Endothelial cell of umbilical vein (primary cell): Measurements from ENCODE around the gene LRIG1. TPM values are rescaled to one million over a fixed set of nuclear protein-coding genes. Genes with fewer than 3 reads are reported as not detected.

Source experiments
- BruUV-seq: library from RNA; stranded (reverse); fragments of 400-500 nt; replicated peaks from 2 replicates; lab custom pipeline; 2021; lab: Mats Ljungman, UMichigan
- CTCF ChIA-PET: fragments of 300-600, 350-600 bp; sonication (Branson Sonifier 250); formaldehyde crosslinking; loops from one replicate; lab custom pipeline; 2021; ENCODE audit warnings: antibody characterized with exemption, inconsistent platforms; lab: Charles Lee
- POLR2A ChIA-PET: fragments of 300-600, 350-600 bp; sonication (Branson Sonifier 250); formaldehyde crosslinking; loops from one replicate; lab custom pipeline; 2021; ENCODE audit warnings: antibody characterized with exemption, inconsistent platforms; lab: Charles Lee
- DNase-seq: peaks from one replicate; pipeline ENCODE4 v3.0.0-alpha.2; 2011; ENCODE audit warnings: low read depth, low spot score
- FAIRE-seq: peaks from 2 replicates; lab custom pipeline; 2011; peaks lifted over from hg19 to GRCh38; lab: Jason Lieb, UNC
- H2AFZ ChIP-seq: 2 replicates; pipeline ENCODE4 v1.6.0; 2012; ENCODE audit warnings: low read depth, low read length, control low read depth, inconsistent platforms
- H3K27ac ChIP-seq: 2 replicates; pipeline ENCODE4 v1.5.1; 2011; ENCODE audit warnings: low read depth, mild to moderate bottlenecking, control low read depth, low read length, moderate library complexity; ENCODE audit not compliant: insufficient read depth
- H3K27me3 ChIP-seq, 2 experiments: 2 replicates each; pipeline versions ENCODE4 v1.6.0 to v1.6.1; 2011; ENCODE audit warnings: low read length in 2 of 2, mixed read lengths in 1 of 2; ENCODE audit not compliant: control insufficient read depth in 2 of 2, insufficient read depth in 2 of 2
- H3K36me3 ChIP-seq, 2 experiments: 2 replicates in 1 of 2; 3 replicates in 1 of 2; pipeline ENCODE4 v1.5.1; 2011; ENCODE audit warnings: low read length in 2 of 2, mild to moderate bottlenecking in 1 of 2, moderate library complexity in 1 of 2; ENCODE audit not compliant: control insufficient read depth in 2 of 2, insufficient read depth in 2 of 2; ENCODE audit errors: extremely low read depth in 1 of 2
- H3K4me1 ChIP-seq: 3 replicates; pipeline ENCODE4 v1.5.1; 2011; ENCODE audit warnings: mild to moderate bottlenecking, low read length; ENCODE audit not compliant: control insufficient read depth, insufficient read depth; ENCODE audit errors: extremely low read depth
- H3K4me2 ChIP-seq: 2 replicates; pipeline ENCODE4 v1.6.1; 2011; ENCODE audit warnings: low read length, control low read depth, mixed read lengths; ENCODE audit not compliant: insufficient read depth
- H3K4me3 ChIP-seq, 3 experiments: fragments of 200-600 bp in 1 of 3; sonication (generic), shearing (Covaris generic) in 1 of 3; replicated peaks in 1 of 3; 2 replicates each; pipeline ENCODE4 v1.5.1; 2011 to 2016; ENCODE audit warnings: control low read depth in 3 of 3, low read length in 3 of 3, mild to moderate bottlenecking in 2 of 3, inconsistent platforms in 1 of 3, low read depth in 1 of 3, moderate library complexity in 1 of 3; ENCODE audit not compliant: insufficient read depth in 1 of 3
- H3K79me2 ChIP-seq: 2 replicates; pipeline ENCODE4 v1.6.0; 2012; ENCODE audit warnings: low read length, inconsistent platforms; ENCODE audit not compliant: control insufficient read depth, insufficient read depth
- H3K9ac ChIP-seq: replicated peaks from 2 replicates; pipeline ENCODE3; 2011; ENCODE audit warnings: low read length, control low read depth; ENCODE audit not compliant: insufficient read depth; ENCODE audit errors: extremely low read depth
- H3K9me1 ChIP-seq: replicated peaks from 3 replicates; pipeline ENCODE4 v1.6.0; 2011; ENCODE audit warnings: mild to moderate bottlenecking, low read length; ENCODE audit not compliant: control insufficient read depth, insufficient read depth; ENCODE audit errors: extremely low read depth
- H3K9me3 ChIP-seq: replicated peaks from 2 replicates; pipeline ENCODE4 v1.5.1; 2012; ENCODE audit warnings: low read length, inconsistent platforms; ENCODE audit not compliant: control insufficient read depth, insufficient read depth
- H4K20me1 ChIP-seq: replicated peaks from 2 replicates; pipeline ENCODE3; 2011; ENCODE audit warnings: mild to moderate bottlenecking, low read length; ENCODE audit not compliant: control insufficient read depth, insufficient read depth; ENCODE audit errors: extremely low read depth
- CTCF ChIP-seq, 2 donors: IDR thresholded peaks; 1 replicate in 1 of 2; 2 replicates in 1 of 2; pipeline ENCODE4 v1.5.1; 2011; ENCODE audit warnings: low read length in 2 of 2, mild to moderate bottlenecking in 2 of 2, moderate library complexity in 2 of 2, control low read depth in 1 of 2, inconsistent platforms in 1 of 2, low read depth in 1 of 2; ENCODE audit not compliant: insufficient read depth in 1 of 2; ENCODE audit errors: extremely low read depth in 1 of 2
- EZH2 ChIP-seq: IDR thresholded peaks from 2 replicates; pipeline ENCODE4 v1.6.1; 2012; ENCODE audit warnings: borderline replicate concordance, low read depth, mild to moderate bottlenecking, moderate library complexity, low read length, inconsistent platforms; ENCODE audit not compliant: severe bottlenecking
- FOS ChIP-seq: IDR thresholded peaks from 2 replicates; pipeline ENCODE4 v1.6.1; 2011; ENCODE audit warnings: mild to moderate bottlenecking, low read length, moderate library complexity, borderline replicate concordance; ENCODE audit not compliant: insufficient read depth
- GATA2 ChIP-seq: IDR thresholded peaks from 2 replicates; pipeline ENCODE4 v1.7.0; 2011; ENCODE audit warnings: low read depth, mild to moderate bottlenecking, moderate library complexity, mixed read lengths, low read length; ENCODE audit not compliant: insufficient read length, insufficient read depth
- JUN ChIP-seq: IDR thresholded peaks from 2 replicates; pipeline ENCODE4 v1.6.1; 2011; ENCODE audit warnings: borderline replicate concordance, low read depth; ENCODE audit not compliant: insufficient read length, insufficient read depth
- MAX ChIP-seq: IDR thresholded peaks from 2 replicates; pipeline ENCODE4 v1.6.1; 2011; ENCODE audit not compliant: insufficient read depth, insufficient read length
- MYC ChIP-seq: IDR thresholded peaks from one replicate; pipeline ENCODE4 v1.6.1; 2011; ENCODE audit warnings: mild to moderate bottlenecking, low read depth, low read length
- POLR2A ChIP-seq: IDR thresholded peaks from 2 replicates; pipeline ENCODE4 v1.6.1; 2012; ENCODE audit warnings: low read depth, mild to moderate bottlenecking, control low read depth, low read length
- POLR2AphosphoS5 ChIP-seq: IDR thresholded peaks from 2 replicates; pipeline ENCODE4 v1.6.1; 2012; ENCODE audit warnings: low read depth, mild to moderate bottlenecking, control low read depth, low read length, moderate library complexity; ENCODE audit not compliant: insufficient read depth
- dilution Hi-C: fragments of 300-500 bp; cut with MboI; formaldehyde crosslinking; loops from one replicate; pipeline ENCODE4 v1.15.0; 2019; ENCODE audit warnings: low sequenced_read_pairs; ENCODE audit not compliant: extremely low pct_ligation_motif_present
- intact Hi-C: fragments of 100-400 bp; cut with micrococcal nuclease; formaldehyde crosslinking; loops from one replicate; pipeline ENCODE4 v1.10.0; 2022
- polyA plus RNA-seq, 4 experiments: library from polyadenylated mRNA; depleted of rRNA in 3 of 4; stranded (reverse) in 3 of 4; unstranded in 1 of 4; fragments of >200 nt; gene quantifications; 2 replicates each; pipeline versions ENCODE4 v1.2.1 to v1.2.3, GENCODE V29; 2011 to 2012; ENCODE audit warnings: missing spikeins in 1 of 4
- total RNA-seq: library from RNA; stranded (reverse); gene quantifications from 2 replicates; pipeline ENCODE4 v1.2.3, GENCODE V29; 2021

The LRIG1 gene
- total and polyA plus RNA-seq, 2 donors (not counting 3 experiments of a cell fraction or from before 2014, with no cell fraction given) = 50.3 to 52.2 TPM

GRCh38 chr3:66393333-66394005 lies 107.4 kb downstream of the LRIG1 start:
- Histone ChIP-seq H3K4me3 (no peak overlapping the region), H2AFZ (no peak overlapping the region), H3K27me3 (no peaks in the 10 kb centered on the region), H3K4me1 (peaks cover 28% of the 10 kb centered on the region), H3K79me2 (no peaks in the 10 kb centered on the region), H3K36me3 (peaks cover 9 to 28% of the 10 kb centered on the region in 2 experiments), H3K9me3 (no peaks in the 10 kb centered on the region), H3K4me2 (no peak overlapping the region), H3K9me1 (no peaks in the 10 kb centered on the region), H4K20me1 (no peaks in the 10 kb centered on the region), H3K9ac (no peak overlapping the region), H3K27ac (no peak overlapping the region)
- DNase-seq (peak; percentile 81), FAIRE-seq (peak; percentile 92)
- POLR2A ChIA-PET = no interaction called here
- BruUV-seq = no TSS peak
- CTCF ChIA-PET = interaction anchor here (2.7 to 4.0 kb wide), 3 partner anchors 15 to 116 kb away, joined by 20 to 26 read pairs (median 25); no protein-coding TSS in a partner anchor
- intact Hi-C loops = loop anchor here (5.0 kb wide), 1 partner anchor 116 kb away; no protein-coding TSS in a partner anchor
- TF ChIP-seq GATA2 = no peak
- no peak for TF ChIP-seq FOS
- TF ChIP-seq POLR2AphosphoS5 = no peak
- no peak for TF ChIP-seq MAX
- no peak for TF ChIP-seq CTCF (IDR thresholded peaks at IDR 0.05; ENCODE audit: extremely low read depth in 1 of 2, insufficient read depth in 1 of 2, low read depth in 1 of 2, low read length in 2 of 2)
- TF ChIP-seq JUN = no peak
- TF ChIP-seq POLR2A = no peak
- no peak for TF ChIP-seq EZH2
- no peak for TF ChIP-seq MYC
- dilution Hi-C loops = loop anchor here (25.0 kb wide), 1 partner anchor 419 kb away; no protein-coding TSS in a partner anchor
